Dedifferentiated amniotic fluid mesenchymal stem cell (primary cell): ENCODE data around the gene AHRR.

Experiments used
- DNase-seq: peaks from one replicate; pipeline ENCODE4 v3.0.0-alpha.2; 2016; ENCODE audit errors: extremely low spot score

The AHRR gene

GRCh38 chr5:429453-430188 is 108.1 kb downstream of the AHRR start:
- no peak for DNase-seq

DNA sequence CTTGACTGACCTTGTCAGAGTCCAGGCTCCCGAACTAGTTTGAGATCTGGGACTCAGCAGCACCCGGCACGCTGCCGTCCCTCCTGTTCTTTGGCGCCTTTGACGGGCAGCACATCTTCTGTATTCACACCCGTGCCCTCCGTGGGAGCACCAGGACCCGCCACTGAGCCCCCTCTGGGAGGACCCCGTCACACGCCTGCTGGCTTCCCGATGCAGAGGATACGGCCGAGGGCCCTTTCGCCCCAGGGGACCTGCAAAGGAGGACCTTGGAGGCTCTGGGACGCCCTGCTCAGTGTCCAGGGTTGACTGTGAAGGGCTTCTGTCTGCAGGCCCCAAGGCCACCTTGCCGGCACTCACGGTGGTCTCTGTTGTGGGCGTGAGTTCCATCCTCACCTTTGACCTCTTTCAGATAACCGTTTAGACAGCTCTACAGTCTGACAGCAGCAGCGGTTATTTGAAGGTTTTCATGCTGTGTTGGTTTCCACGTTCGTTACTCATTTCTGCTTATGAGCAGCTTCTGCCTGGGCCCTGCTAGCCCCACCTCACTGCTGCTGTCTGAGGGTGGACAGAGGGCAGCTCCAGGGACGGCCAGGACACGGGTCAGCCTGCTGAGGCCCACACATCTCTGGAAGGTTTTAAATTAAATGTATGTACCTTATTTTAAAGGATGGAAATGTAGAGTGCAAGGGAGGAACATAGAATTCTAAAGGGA is 108.9 kb downstream of the AHRR start:
- DNase-seq: no peak

- DNase-seq: no peak
Observed at GRCh38 chr5:431001-431710, 109.6 kb downstream of the AHRR start.

DNA sequence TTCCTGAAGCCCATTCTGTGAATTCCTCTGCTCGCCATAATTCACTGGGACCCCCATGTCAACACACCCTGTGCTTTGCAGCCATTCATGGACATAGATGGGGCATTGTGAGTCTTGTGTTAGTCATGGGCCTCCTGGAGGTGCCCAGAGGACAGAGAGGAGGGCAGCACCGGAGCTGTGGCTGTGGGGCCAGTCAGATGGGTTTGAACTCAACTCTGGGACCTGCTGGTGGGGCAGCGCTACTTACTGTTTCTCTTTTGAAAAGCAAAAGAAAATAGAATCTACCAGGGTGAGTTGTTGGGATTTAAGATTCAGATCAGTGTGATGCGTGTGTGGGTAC is 110.2 kb downstream of the AHRR start:
- DNase-seq: no peak

DNA sequence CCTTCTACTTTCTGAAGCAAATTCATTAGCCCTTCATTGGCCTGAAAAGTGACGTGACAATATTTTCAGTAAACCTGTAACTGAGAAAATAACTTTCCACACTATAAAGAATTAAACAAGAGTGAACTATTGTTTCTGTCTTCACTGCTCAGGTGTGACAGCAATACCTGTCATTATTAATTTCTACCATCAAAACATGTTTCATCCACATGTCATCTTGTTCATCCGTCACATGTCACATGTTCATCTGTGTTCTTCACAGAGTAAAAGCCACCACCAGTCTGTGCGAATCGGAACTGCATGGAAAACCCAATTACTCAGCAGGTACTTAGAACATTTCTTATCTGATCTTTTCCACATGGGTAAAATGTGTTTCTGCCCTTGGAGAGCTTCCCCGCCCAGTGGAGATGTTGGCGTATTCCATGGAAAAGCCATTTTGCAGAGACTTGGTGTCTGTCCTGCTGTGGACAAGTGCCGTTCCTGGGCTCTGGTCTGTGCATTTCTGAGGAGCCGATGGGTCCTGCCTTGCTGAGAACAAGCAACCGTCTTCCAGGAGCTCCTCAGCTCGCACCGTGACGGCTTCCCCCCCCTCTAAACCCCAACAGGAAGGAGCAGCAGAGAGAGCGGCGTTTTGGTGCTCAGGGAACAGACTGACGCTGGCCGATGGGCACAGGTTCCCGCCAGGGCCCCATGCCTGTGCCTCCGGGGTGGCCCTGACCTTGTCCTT is 110.8 kb downstream of the AHRR start:
- DNase-seq: no peak

GRCh38 chr5:432928-433791 is 111.6 kb downstream of the AHRR start:
- no peak for DNase-seq

DNA sequence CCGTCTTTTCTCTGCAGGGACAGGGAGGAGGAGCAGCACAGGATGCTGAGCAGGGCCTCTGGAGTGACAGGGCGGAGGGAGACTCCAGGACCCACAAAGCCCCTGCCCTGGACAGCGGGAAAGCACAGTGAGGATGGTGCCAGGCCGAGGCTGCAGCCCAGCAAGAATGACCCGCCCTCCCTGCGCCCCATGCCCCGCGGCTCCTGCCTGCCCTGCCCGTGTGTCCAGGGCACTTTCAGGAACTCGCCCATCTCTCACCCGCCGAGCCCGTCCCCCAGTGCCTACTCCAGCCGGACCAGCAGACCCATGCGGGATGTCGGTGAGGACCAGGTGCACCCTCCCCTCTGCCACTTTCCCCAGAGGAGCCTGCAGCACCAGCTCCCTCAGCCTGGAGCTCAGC is 112.3 kb downstream of the AHRR start:
- DNase-seq: no peak

DNA sequence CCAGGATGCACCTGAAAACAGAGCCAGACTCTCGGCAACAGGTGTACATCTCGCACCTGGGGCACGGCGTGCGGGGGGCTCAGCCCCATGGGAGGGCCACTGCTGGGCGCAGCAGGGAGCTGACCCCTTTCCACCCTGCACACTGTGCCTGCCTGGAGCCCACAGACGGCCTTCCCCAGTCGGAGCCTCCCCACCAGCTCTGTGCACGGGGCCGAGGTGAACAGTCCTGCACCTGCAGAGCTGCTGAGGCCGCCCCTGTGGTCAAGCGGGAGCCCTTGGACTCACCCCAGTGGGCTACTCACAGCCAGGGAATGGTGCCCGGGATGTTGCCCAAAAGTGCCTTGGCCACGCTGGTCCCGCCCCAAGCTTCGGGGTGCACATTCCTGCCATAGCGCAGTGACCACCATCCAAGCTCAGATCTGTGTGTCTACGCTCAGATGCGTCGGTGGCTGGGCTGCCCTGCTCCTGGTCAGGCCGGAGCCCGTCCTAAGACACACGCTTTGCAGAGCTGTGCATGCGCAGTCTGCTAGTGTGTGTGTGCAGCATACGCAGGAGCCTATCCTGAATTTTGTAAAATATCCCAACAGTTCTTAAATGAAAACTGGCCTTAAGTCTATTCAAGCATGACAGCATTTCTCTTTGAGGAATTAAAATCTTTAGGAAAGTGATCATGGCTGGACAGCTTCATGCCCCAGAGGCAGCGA is 113.1 kb downstream of the AHRR start:
- DNase-seq: no peak

- no peak for DNase-seq
Observed at GRCh38 chr5:435156-435790, 113.8 kb downstream of the AHRR start.

- DNase-seq: no peak
Observed at GRCh38 chr5:435961-436640, 114.6 kb downstream of the AHRR start.

DNA sequence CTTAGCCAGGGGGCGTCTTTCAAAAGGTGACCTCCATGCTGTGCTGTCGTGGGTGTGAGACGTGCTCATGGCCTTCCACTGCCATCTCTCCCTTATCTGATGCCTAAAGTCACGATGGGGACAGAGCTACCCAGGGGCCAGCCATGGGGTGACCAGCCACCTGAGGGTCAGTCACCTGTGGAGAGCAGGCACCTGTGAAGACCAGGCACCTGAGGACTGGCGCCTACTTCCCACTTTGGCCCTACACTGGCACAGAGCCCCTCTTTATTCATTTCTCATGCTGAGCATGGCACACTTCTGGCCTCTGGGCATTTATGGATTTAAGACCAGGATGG is 115.1 kb downstream of the AHRR start:
- DNase-seq: no peak

GRCh38 chr5:437281-437771 is 115.8 kb downstream of the AHRR start:
- no peak for DNase-seq

DNA sequence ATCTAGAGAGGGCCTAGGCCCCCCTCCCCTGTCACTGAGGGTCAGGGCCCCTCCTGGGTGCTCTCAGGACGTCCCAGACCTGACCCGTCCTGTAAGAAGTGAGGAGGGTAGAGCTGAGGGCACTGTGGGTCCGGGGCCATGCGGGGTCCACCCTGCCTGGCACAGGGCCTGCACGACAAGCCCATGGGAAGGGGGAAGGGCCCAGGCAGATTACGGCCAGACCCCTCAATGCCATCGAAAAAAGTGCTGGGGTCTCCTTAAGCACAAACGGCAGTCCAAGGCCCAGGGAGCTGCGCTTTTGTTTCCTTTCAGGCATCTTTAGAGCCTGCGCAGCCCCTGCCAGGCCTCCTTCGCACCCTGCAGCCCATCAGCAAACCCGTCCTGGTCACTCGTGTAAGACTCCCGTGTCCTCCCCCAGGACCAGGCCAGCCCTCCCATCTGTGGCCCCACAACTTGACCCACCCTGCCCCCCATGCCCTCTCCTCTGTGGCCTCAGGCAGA is 117.0 kb downstream of the AHRR start:
- no peak for DNase-seq

DNA sequence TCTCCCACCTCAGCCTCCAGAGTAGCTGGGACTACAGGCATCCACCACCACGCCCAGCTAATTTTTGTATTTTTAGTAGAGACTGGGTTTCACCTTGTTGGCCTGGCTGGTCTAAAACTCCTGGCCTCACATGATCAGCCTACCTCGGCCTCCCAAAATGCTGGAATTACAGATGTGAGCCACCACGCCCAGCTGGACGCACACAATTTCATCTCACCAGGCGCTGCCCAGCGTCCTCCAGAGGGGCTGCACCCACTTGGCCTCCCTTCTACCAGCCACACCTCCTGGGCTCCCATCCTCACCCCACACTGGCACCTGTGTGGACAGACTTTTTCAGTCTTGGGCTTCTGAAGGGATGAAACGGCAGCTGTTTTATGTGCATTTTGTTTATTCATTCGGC is 117.7 kb downstream of the AHRR start:
- no peak for DNase-seq

DNA sequence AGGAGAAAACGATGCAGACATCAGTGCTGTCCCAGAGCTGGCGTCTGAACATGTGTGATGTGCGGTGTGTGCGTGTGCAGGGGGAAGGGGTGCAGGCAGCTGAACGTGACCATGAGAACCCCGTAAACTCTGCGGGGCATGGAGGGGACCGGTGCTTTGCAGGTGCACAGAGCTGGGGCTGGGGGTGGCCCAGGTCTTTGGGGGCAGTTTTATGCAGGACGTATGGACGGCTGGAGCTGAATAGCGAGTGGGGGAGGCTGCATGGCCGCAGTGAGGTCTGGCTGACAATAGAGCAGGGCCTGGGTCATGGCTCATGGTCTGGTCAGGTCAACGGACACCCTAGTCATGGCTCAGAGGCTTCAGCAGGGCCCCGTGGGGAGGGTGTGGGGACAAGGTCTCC is 118.1 kb downstream of the AHRR start:
- DNase-seq: no peak

- DNase-seq: no peak
Observed at GRCh38 chr5:440401-441201, 119.1 kb downstream of the AHRR start.

- no peak for DNase-seq
Observed at GRCh38 chr5:441996-442334, 120.5 kb downstream of the AHRR start.

DNA sequence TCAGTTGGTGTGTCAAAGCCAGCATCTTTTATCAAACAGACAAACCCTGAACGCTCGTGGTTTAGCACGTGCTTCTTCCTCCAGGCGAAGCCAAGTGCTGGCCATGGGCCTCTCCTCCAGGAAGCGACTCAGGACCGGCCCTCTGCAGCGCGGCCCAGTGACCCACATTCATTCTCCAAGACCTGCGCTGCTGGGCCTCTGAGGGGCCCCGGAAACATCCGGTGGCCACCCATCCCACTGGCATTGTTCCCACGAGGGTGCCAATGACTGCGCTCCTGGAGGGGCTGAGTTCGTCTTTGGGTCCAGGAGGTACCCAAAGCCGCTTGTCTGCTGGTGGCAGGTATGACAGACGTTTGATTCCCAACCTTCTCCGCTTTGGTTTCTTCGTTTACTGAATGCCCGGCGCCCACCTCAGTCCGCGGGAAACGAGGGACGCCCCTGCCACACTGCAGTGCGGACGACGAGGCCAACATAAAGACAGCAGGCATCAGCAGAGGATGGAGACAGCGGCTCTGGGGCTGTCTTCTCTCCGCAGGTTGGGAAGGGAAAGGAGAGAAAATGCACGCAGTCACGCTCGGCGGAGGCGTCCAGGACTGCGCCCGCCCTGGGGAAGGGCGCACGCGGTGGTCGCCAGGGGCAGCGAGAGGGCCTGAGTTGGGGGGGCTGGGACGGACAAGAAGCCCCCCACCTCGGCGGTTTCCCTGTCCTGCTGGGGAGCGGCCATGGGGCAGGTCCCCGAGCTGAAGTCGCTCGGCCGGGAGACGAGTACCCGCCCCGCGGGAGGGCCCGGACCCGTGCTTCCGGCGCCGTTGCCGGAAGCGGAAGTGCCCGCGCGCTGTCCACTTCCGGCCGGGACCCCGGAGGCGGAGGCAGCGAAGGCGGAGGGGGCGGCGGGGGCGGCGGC is 121.1 kb downstream of the AHRR start, which contains the start of gene EXOC3:
EXOC3 (plus strand) TSS at position 842 of the 904 bp plus-strand sequence. CDS start 3,030 bp downstream, outside the sequence.
- DNase-seq: peak; percentile 43
